ENCODE measurements around the gene PTPRR.

GRCh38 chr12:70732287-70732686, 188.3 kb downstream of the PTPRR start:
- TF ChIP-seq POLR2AphosphoS5 (IDR thresholded peaks at IDR 0.05; ENCODE audit: insufficient read depth in 1 of 2, low read depth in 1 of 2): no peak
- TF ChIP-seq, protein P1, sequence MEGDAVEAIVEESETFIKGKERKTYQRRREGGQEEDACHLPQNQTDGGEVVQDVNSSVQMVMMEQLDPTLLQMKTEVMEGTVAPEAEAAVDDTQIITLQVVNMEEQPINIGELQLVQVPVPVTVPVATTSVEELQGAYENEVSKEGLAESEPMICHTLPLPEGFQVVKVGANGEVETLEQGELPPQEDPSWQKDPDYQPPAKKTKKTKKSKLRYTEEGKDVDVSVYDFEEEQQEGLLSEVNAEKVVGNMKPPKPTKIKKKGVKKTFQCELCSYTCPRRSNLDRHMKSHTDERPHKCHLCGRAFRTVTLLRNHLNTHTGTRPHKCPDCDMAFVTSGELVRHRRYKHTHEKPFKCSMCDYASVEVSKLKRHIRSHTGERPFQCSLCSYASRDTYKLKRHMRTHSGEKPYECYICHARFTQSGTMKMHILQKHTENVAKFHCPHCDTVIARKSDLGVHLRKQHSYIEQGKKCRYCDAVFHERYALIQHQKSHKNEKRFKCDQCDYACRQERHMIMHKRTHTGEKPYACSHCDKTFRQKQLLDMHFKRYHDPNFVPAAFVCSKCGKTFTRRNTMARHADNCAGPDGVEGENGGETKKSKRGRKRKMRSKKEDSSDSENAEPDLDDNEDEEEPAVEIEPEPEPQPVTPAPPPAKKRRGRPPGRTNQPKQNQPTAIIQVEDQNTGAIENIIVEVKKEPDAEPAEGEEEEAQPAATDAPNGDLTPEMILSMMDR (IDR thresholded peaks at IDR 0.05): no peak
